ENCODE measurements around the gene VOPP1.

VOPP1 gene

GRCh38 chr7:55426676-55427075, 145.6 kb downstream of the VOPP1 start:
- no peak for FAIRE-seq

DNA sequence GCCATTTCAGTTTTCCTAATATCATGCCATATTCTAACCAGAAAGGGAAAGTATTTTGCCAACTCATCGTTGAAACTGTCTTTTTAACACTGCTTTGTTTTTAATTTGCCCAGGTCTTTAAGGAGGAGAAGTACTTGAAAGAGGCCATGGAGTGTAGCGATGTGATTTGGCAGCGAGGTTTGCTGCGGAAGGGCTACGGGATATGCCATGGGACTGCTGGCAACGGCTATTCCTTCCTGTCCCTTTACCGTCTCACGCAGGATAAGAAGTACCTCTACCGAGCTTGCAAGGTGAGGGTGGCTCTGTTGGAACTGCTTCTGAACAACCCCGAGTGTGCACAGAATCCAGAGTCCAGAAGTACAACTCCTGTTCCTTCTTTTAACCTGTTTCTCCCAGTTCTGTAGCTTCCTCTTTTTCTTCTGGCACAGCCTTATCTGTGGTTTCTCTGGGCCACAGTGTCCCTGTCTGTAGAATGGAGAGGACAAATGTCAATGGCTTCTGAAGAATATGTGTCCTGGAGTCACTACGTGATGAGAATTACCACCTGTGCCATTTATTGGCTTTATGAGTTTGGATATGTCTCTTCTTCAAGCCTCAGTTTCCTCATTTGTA, 147.1 kb downstream of the VOPP1 start:
- no peak for FAIRE-seq

DNA sequence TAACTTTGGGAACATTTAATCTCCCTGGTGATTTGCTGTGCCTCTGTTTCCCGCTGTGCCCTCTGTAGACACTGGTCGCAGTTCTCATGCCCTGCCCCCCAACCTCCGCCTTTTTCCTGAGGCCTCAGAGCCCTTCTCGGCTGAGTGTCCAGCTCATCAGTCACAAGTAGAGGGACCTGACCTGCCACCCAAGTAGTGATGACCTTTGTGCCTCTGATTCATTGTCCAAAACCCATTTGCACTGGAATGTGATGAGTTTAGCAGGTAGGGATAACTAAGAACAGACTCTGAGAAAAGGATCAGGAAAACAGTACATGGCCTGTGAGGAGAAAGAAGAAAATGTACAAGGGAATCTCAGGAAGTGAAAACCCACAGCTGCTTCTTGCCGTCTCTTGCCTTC, 148.4 kb downstream of the VOPP1 start:
- no peak for FAIRE-seq

- no peak for FAIRE-seq
Measured at GRCh38 chr7:55423277-55423711, 149.0 kb downstream of the VOPP1 start.
